Measurements from ENCODE around the gene DPP10.

Gene DPP10

DNA sequence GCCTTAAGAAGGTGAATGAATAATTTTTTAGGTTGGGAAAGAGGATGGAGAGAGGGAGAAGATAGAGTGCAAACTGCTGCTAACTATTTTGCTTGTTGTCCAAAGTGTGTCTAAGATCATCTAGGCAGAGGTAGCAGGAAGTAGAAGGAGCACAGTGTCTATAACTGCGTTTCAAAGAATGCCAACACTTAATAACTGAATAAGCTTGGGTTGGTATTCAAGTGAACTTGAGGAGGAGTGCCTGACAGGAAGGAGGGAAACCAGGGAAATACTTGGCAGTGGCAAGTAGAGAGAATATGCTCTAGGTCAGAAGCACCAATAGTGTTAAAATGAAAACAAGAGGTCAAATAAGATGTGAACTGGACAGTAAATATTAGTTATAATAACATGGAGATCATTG lies 155.9 kb downstream of the DPP10 start:
- H3K4me1 ChIP-seq (ENCODE audit: control insufficient read depth, insufficient read depth, low read length, poor library complexity, severe bottlenecking) = no peaks in the 10 kb centered on the region
- no peak overlapping the region for H3K27ac ChIP-seq (ENCODE audit: low read depth, low read length, severe bottlenecking)
- no peaks in the 10 kb centered on the region for H3K9me3 ChIP-seq (ENCODE audit: control insufficient read depth, low read length)
- 88 to 100% methylated on average over 1 of the region's 1 CpG for WGBS, 2 experiments (ENCODE audit: insufficient coverage in 2 of 2)
- H3K36me3 ChIP-seq (ENCODE audit: control insufficient read depth, insufficient read depth, low read length) = no peaks in the 10 kb centered on the region
- no peak overlapping the region for H3K4me3 ChIP-seq (ENCODE audit: extremely low read depth, insufficient read depth, low read length, poor library complexity, severe bottlenecking)

DNA sequence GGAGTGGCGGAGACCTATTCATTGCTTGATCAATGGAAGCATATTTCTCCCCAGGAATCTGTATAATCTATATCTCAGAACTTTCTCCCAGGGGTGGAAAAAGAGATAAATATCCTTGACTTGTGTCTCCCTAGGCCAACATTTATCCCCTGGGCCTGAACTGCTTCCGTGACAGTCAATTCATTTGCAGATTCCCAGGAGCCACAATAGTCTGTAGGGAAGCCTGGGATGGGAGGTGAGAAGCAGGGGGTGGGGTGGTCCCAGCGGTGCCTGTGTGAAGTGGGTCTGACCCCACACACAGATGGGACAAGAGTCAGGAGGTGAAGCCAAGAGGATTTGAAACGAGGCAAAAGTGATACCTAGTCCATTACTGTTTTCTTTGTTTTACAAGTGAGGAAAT lies 166.8 kb downstream of the DPP10 start:
- Histone ChIP-seq H3K36me3 (ENCODE audit: control insufficient read depth, insufficient read depth, low read length) (no peaks in the 10 kb centered on the region), H3K27ac (ENCODE audit: low read depth, low read length, severe bottlenecking) (no peak overlapping the region), H3K4me3 (ENCODE audit: extremely low read depth, insufficient read depth, low read length, poor library complexity, severe bottlenecking) (no peak overlapping the region), H3K9me3 (ENCODE audit: control insufficient read depth, low read length) (no peaks in the 10 kb centered on the region), H3K4me1 (ENCODE audit: control insufficient read depth, insufficient read depth, low read length, poor library complexity, severe bottlenecking) (no peaks in the 10 kb centered on the region)
- 17 to 60% methylated on average over 1 to 2 of the region's 4 CpGs for WGBS, 2 experiments (ENCODE audit: insufficient coverage in 2 of 2)

DNA sequence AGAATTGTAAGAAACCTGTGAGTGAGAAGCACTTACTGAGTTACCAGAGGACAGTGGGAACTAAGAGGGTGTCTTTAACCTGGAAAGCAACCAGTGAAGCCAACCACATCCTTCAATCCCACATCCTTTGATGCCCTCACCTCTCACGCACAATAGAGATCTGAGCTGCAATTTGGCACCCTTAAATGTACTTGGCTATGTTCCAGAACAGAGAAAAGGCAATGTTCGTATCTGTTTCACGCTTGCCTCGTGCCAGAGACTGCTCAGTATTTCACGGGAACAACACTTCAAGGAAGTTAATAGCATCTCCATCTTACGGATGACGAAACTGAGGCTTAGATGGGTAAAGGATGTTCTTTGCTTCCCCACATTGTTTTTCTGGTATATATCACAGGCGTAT lies 167.4 kb downstream of the DPP10 start:
- Histone ChIP-seq H3K9me3 (ENCODE audit: control insufficient read depth, low read length) (no peaks in the 10 kb centered on the region), H3K27ac (ENCODE audit: low read depth, low read length, severe bottlenecking) (no peak overlapping the region), H3K36me3 (ENCODE audit: control insufficient read depth, insufficient read depth, low read length) (no peaks in the 10 kb centered on the region), H3K4me1 (ENCODE audit: control insufficient read depth, insufficient read depth, low read length, poor library complexity, severe bottlenecking) (no peaks in the 10 kb centered on the region), H3K4me3 (ENCODE audit: extremely low read depth, insufficient read depth, low read length, poor library complexity, severe bottlenecking) (no peak overlapping the region)
- 100% methylated on average over 5 of the region's 8 CpGs for WGBS, 2 experiments (ENCODE audit: insufficient coverage in 2 of 2)

DNA sequence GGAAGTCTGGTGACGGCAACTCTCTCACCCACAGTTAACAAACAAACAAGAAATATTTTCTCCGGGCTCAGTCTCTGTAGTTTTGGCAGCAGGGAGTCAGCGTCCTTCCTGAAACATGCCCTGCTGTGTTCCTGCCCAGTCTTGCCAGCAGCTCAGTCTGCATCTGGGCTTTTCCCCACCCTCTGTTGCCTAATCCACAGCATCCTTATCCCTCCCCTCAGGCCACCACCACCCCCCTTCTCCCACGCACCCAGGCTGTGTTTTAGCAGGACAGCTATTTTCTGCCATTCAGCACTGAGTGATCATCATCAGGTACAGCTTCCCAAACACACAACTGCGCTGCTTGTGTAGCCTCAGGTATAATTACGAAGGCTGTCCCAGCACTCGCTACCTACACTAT lies 168.2 kb downstream of the DPP10 start:
- H3K9me3 ChIP-seq (ENCODE audit: control insufficient read depth, low read length) = no peaks in the 10 kb centered on the region
- no peak overlapping the region for H3K27ac ChIP-seq (ENCODE audit: low read depth, low read length, severe bottlenecking)
- no peak overlapping the region for H3K4me3 ChIP-seq (ENCODE audit: extremely low read depth, insufficient read depth, low read length, poor library complexity, severe bottlenecking)
- 30 to 51% methylated on average over 3 to 4 of the region's 7 CpGs for WGBS, 2 experiments (ENCODE audit: insufficient coverage in 2 of 2)
- no peaks in the 10 kb centered on the region for H3K36me3 ChIP-seq (ENCODE audit: control insufficient read depth, insufficient read depth, low read length)
- H3K4me1 ChIP-seq (ENCODE audit: control insufficient read depth, insufficient read depth, low read length, poor library complexity, severe bottlenecking) = no peaks in the 10 kb centered on the region

DNA sequence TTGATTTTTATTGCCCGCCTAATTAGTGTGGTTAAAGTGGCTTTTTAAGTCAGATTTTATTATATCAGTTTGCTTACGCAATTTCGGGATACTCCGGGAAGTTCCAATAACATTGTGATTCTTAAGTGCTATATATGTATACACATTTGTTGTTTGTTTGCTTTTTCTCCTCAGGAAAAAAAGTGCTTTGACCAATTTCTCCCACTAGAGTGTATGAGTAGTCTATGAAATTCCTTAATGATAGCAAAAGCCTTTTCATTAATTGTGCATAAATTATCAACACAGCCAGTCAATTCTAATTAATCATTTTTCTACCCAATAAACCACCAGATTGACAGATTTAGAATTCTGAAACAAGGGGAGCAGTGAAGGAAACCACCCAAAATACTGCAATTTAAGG lies 172.2 kb downstream of the DPP10 start:
- Histone ChIP-seq H3K4me1 (ENCODE audit: control insufficient read depth, insufficient read depth, low read length, poor library complexity, severe bottlenecking) (no peaks in the 10 kb centered on the region), H3K4me3 (ENCODE audit: extremely low read depth, insufficient read depth, low read length, poor library complexity, severe bottlenecking) (no peak overlapping the region), H3K27ac (ENCODE audit: low read depth, low read length, severe bottlenecking) (no peak overlapping the region), H3K9me3 (ENCODE audit: control insufficient read depth, low read length) (no peaks in the 10 kb centered on the region), H3K36me3 (ENCODE audit: control insufficient read depth, insufficient read depth, low read length) (no peaks in the 10 kb centered on the region)
- WGBS, 2 experiments (ENCODE audit: insufficient coverage in 2 of 2) = no CpG with 5 or more reads among the region's 4 CpGs

DNA sequence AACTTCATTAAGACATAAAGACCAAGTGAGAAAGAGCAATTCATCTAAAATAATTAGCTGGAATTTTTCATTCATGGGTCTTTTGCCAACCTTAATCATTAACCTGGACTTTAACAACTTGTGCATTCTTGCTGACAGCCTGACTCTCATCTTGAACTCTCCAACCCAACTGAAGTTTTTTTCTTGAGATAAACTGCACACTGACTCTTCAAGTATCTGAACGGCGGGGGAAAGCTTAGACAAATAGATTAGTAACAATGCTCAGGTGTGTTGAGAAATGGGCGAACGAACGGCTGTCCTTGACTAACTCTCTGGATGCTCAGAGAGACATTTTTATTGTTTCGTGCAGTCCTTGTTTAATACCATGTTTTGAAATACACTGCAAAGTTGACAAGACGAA lies 186.0 kb downstream of the DPP10 start:
- Histone ChIP-seq H3K9me3 (ENCODE audit: control insufficient read depth, low read length) (no peaks in the 10 kb centered on the region), H3K4me1 (ENCODE audit: control insufficient read depth, insufficient read depth, low read length, poor library complexity, severe bottlenecking) (no peaks in the 10 kb centered on the region), H3K27ac (ENCODE audit: low read depth, low read length, severe bottlenecking) (no peak overlapping the region), H3K4me3 (ENCODE audit: extremely low read depth, insufficient read depth, low read length, poor library complexity, severe bottlenecking) (no peak overlapping the region), H3K36me3 (ENCODE audit: control insufficient read depth, insufficient read depth, low read length) (no peaks in the 10 kb centered on the region)
- WGBS, 2 experiments (ENCODE audit: insufficient coverage in 2 of 2) = 92 to 100% methylated on average over 2 to 6 of the region's 7 CpGs

DNA sequence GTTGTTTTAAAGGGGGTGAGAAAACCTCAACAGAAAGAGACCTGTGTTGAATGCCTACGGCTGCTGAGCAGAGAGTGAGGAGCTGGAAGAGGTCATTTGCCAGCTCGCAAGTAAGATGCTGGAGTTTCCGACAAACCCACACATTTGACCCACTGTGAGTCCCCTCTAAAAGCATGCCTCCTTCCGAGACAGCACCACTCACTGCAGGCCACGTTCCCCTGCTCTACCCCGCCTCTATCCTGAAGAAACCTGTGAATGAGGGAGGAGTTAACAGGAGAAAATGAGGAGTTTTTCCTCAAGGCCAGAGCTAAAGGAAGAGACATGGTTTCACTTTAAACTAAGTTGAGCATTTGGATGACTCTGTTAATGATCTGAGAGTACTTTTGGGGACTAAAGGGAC lies 188.7 kb downstream of the DPP10 start:
- no peaks in the 10 kb centered on the region for H3K4me1 ChIP-seq (ENCODE audit: control insufficient read depth, insufficient read depth, low read length, poor library complexity, severe bottlenecking)

DNA sequence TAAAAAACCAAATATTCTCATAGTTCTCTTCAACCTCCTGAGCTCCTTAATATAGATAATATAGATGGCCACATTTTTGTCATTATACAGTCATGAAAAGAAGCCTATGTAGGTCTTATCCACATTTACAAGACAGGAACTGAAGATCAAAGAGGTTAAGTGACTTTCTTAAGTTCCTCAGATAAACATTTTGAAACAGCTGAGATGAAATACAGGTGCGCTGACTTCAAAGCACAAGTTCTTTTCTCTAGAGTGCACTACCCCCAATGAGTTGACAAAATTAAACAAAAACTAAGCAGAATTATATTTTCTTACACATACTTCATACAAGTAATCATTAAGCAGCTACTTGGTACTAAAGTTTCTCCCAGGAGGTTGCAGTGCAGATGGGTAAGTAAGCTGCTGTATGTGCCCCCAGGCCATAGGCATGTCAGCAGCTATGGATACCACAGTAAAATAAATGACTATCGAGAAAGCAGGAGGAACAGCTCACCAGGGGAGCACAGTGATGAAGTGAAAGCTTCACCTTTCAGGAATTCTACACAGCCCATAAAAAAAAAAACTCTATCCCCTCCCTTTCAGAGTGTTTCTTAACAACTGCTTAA lies 199.8 kb downstream of the DPP10 start:
- no peak overlapping the region for H3K4me3 ChIP-seq (ENCODE audit: extremely low read depth, insufficient read depth, low read length, poor library complexity, severe bottlenecking)
- no peak overlapping the region for H3K27ac ChIP-seq (ENCODE audit: low read depth, low read length, severe bottlenecking)
- WGBS, 2 experiments (ENCODE audit: insufficient coverage in 2 of 2) = 100% methylated on average over 1 of the region's 2 CpGs; no CpG with 5 or more reads in 1 of the 2 experiments
- H3K9me3 ChIP-seq (ENCODE audit: control insufficient read depth, low read length) = peaks cover 4% of the 10 kb centered on the region
- no peaks in the 10 kb centered on the region for H3K36me3 ChIP-seq (ENCODE audit: control insufficient read depth, insufficient read depth, low read length)
- no peaks in the 10 kb centered on the region for H3K4me1 ChIP-seq (ENCODE audit: control insufficient read depth, insufficient read depth, low read length, poor library complexity, severe bottlenecking)

More for the DNA sequence above, 188.7 kb downstream of the DPP10 start:
- no peak overlapping the region for H3K27ac ChIP-seq (ENCODE audit: low read depth, low read length, severe bottlenecking)
- H3K9me3 ChIP-seq (ENCODE audit: control insufficient read depth, low read length) = no peaks in the 10 kb centered on the region
- no peak overlapping the region for H3K4me3 ChIP-seq (ENCODE audit: extremely low read depth, insufficient read depth, low read length, poor library complexity, severe bottlenecking)
- 71% methylated on average over 3 of the region's 6 CpGs; no CpG with 5 or more reads in 1 of the 2 experiments for WGBS, 2 experiments (ENCODE audit: insufficient coverage in 2 of 2)
- H3K36me3 ChIP-seq (ENCODE audit: control insufficient read depth, insufficient read depth, low read length) = no peaks in the 10 kb centered on the region

DNA sequence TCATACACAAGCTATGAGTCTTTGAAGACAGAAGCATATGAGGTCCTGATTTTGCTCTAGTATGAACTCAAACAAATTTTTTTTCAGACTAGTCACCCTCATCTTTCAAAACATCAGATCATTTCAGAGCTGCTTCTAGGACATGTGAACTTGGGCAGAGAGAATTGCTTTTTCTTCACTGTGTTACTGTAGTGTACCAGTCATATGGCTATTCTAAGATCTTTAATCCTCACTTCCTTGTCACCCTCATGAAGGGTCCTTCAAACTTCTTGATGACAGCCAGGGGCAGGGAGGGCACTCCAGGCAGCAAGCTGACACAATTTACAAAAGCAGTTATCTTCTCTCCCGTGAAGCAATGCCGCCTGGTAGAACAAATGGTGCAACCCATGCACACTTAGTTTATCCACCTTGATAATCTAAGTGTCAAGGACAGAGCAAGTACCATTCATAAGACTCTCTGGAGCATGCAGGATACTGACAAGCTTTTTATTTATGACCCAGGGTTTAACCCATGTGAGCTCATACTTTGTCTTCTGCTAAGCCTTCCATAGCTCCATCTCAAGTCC lies 200.6 kb downstream of the DPP10 start:
- Histone ChIP-seq H3K36me3 (ENCODE audit: control insufficient read depth, insufficient read depth, low read length) (no peaks in the 10 kb centered on the region), H3K9me3 (ENCODE audit: control insufficient read depth, low read length) (no peaks in the 10 kb centered on the region), H3K4me3 (ENCODE audit: extremely low read depth, insufficient read depth, low read length, poor library complexity, severe bottlenecking) (no peak overlapping the region), H3K27ac (ENCODE audit: low read depth, low read length, severe bottlenecking) (no peak overlapping the region), H3K4me1 (ENCODE audit: control insufficient read depth, insufficient read depth, low read length, poor library complexity, severe bottlenecking) (no peaks in the 10 kb centered on the region)
- WGBS, 2 experiments (ENCODE audit: insufficient coverage in 2 of 2) = 80 to 92% methylated on average over 1 to 2 of the region's 2 CpGs

DNA sequence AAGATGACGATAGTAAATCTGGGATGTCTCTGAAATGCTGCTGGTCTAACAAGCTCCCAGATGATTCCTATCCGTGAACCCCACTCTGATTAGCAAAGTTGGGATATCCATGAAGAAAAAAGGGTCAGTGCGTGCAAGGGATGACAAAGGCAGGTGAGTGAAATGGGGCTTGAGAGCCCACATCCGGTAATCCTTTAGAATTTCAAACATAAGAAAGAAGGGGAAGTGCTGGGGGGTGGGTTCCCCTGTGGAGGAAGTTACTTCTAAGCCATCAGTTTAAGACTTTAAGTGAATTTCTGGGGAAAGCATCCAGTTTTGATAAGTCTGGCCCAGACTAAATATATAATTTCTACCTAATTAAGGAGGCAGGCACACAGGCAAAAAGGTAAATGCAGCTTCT lies 209.5 kb downstream of the DPP10 start:
- Histone ChIP-seq H3K9me3 (ENCODE audit: control insufficient read depth, low read length) (no peaks in the 10 kb centered on the region), H3K4me3 (ENCODE audit: extremely low read depth, insufficient read depth, low read length, poor library complexity, severe bottlenecking) (no peak overlapping the region), H3K27ac (ENCODE audit: low read depth, low read length, severe bottlenecking) (no peak overlapping the region), H3K36me3 (ENCODE audit: control insufficient read depth, insufficient read depth, low read length) (no peaks in the 10 kb centered on the region), H3K4me1 (ENCODE audit: control insufficient read depth, insufficient read depth, low read length, poor library complexity, severe bottlenecking) (no peaks in the 10 kb centered on the region)
- 96 to 100% methylated on average over 2 to 3 of the region's 4 CpGs for WGBS, 2 experiments (ENCODE audit: insufficient coverage in 2 of 2)

DNA sequence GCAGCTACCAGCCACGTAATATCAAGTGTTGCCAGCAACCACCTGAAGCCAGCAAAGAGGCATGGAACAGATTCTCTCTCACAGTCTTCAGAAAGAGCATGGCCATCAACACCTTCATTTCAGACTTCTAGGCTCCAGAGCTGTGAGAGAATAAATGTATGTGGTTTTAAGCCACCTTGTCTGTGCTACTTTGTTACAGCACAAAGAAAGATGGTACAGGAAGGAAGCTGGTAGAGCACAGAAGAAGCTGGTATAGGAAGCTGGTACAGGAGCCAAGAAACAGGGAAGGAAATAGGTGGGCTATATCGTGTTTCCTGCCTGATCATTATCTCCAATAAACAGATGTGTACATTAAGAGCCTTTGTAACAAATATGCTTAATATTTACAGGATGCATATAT lies 217.4 kb downstream of the DPP10 start:
- no peak overlapping the region for H3K4me3 ChIP-seq (ENCODE audit: extremely low read depth, insufficient read depth, low read length, poor library complexity, severe bottlenecking)
- H3K9me3 ChIP-seq (ENCODE audit: control insufficient read depth, low read length) = no peaks in the 10 kb centered on the region
- no CpG with 5 or more reads among the region's 2 CpGs for WGBS, 2 experiments (ENCODE audit: insufficient coverage in 2 of 2)
- H3K27ac ChIP-seq (ENCODE audit: low read depth, low read length, severe bottlenecking) = no peak overlapping the region
- H3K4me1 ChIP-seq (ENCODE audit: control insufficient read depth, insufficient read depth, low read length, poor library complexity, severe bottlenecking) = no peaks in the 10 kb centered on the region
- H3K36me3 ChIP-seq (ENCODE audit: control insufficient read depth, insufficient read depth, low read length) = no peaks in the 10 kb centered on the region
